D341Med (cell line): Measurements from ENCODE around the gene TCEA2.
A peak's percentile ranks its signal among the peaks of the same experiment; 100 is the strongest.
"Not testable (repeated sequence)": the region's sequence is repeated elsewhere in the genome, so short reads cannot be mapped to it uniquely, and the experiment has no call there.

Source experiments
- DNase-seq: peaks from one replicate; pipeline ENCODE4 v3.0.0; 2012; ENCODE audit warnings: low spot score

Gene TCEA2

DNA sequence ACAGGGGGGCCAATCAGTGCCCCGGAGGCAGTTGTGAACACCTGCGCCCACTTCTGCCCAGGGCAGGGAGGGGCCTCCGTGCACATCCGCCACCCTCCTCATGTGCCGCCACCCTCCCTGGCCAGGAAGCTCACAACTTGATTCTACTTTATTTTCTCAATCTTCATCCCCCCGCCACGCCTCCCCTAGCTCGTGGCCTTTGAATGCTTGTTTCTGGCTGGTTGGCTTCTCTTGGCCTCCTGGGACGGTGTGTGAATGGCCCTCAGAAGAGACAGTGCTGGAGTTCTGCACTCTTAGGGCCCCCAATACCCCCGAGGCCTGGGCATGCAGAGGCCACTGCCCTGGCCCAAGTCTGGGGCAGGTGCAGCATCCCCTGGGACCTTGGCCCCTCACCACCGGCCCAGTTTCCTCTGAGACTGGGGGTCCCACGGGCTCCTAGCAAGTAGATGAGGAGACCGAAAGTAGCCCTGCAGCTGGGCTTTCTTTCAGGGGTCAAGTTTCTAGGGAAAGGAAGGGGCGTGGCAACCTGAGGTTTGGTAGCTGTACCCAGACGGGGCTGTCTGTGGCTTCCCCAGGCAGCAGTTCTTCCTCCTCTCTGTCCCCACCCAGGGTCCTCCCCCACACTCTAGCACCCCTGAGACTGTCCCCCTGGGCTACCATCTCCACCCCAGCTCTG lies 15.0 kb downstream of the TCEA2 start:
- DNase-seq = no peak

DNA sequence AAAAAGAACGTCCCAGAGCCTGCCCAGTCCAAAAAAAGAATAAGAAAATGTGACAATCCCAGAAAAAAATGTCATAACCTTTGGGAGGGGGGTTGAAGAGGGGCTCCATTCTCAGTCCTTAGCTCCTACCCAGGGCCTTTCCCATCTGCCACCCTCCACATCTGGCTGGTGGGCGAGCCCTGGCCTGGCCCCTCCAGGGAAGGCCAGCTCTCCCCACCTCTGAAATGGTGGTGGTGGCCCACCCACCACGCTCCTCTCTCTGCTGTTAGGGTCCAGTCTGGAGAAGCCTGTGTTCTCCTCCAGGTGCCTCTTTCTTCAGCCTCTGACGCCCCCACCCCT lies 15.9 kb downstream of the TCEA2 start:
- no peak for DNase-seq

DNA sequence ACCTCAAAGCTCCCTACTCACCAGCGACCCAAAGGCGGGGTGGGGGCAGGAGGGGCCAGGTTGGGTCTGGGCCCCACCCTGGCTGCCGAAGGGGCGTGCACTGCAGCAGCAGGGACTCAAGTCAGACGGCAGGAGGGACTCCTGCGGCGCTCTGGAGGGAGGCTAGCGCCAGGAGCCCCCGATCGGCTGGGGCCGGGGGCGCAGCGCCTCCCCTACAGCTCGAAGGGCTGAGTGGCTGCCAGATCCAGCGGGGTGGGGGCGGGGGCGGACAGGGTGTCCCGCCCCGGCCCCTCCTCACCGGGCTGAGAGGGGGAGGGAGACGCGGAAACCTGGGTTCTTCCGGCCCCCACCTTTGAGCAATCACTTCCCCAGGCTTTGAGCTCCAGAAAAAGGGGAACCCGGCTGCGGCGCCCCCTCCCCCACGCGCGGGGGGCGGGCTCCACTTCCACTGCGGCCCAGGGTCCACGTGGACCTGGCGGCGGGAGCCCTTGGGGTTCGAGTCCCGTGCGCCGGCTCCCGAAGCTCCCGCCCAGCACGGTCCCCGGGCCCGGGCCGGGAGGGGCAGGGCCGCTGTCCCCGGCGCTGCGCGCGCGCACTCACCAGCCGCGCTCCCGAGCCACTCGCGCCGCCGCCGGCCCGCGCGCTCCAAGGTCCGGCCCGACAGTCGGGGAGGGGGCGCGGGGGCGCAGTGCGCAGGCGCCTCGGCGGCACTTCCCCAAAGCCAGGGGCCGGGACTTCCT lies 16.4 kb downstream of the TCEA2 start, which contains the start of gene RGS19:
Gene RGS19, minus strand, starts transcription at position 246 of the 740 bp plus-strand sequence. CDS start 2,632 bp downstream, outside the sequence.
- peak; percentile 91 for DNase-seq

DNA sequence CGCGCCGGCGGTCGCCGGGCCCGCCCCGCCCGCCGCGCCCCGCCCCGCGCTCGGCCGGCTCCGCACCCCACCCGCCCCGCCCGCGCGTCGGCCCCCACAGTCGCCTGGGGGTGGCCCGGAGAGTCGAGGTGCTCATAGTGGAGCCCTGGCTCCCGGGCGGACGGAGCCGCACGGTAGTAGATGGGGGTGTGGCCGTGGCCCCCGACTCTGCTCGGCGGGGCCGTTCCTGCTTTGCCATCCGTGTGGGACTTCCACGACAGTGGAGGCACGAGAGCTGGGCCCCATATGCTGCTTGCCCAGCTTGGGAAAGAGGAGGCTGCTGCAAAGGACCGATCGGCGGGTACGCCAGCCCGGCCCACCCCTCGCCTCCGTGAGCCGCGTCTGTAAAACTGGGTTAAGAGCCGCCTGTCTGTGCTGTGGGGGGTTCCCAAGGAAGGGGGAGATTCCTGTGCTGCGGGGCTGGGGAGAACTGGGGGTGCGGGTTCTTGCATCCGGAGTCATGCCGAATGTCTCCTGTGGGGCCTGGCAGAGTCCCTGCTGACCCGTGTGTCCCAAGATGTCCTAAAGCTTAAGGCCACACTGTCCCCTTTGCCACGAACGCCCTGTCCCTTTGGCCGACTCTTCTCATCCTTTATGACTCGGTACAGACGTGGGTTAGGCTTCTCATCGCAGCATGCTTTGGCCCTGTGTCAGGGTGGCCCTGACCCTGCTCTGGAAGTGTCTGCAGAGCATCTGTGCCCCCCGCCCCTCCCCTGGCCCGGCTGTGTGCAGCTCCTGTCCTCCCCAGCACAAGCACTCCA lies 17.2 kb downstream of the TCEA2 start, which contains the start of gene OPRL1:
Gene OPRL1, plus strand, starts transcription at position 70 of the 800 bp plus-strand sequence. CDS start 12,639 bp downstream, outside the sequence.
- DNase-seq = no peak

DNA sequence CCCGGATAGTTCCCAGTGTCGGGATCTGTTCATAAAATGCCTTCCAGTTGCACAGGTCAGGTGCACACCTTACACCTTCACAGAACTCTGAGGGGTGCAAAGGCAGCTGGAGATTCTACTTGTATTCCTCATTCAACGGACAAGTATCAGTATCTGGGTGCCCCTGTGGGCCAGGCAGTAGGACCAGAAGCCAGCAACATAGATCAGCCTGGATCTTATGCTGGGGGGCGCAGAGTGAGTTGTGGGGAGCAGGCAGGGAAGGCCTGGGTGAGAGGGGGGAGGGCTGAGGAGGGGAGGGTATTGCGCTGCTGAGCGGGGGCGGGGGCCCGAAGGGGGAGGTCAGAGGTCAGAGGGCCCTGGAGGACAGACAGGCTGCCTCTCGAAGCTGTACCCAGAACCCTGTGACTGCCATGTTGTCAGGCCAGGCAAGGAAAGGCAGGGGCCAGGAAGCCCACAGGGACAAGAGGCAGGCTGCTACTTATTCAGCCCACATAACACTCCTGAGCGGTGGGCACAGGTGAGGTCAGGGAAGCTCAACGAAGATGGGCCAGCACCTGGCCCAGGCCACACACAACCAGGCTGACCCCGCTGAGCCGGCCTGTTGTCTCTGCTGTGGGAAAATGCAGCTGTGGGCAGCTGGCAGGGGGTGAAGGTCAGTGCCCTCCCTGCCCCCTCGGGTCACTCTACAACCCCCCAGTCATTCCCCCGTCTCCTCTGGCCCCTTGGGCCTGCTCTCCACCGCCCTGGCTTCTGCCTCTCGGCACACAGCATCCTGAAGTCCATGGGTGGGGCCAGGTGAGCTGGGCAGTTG lies 18.0 kb downstream of the TCEA2 start:
- no peak for DNase-seq

DNA sequence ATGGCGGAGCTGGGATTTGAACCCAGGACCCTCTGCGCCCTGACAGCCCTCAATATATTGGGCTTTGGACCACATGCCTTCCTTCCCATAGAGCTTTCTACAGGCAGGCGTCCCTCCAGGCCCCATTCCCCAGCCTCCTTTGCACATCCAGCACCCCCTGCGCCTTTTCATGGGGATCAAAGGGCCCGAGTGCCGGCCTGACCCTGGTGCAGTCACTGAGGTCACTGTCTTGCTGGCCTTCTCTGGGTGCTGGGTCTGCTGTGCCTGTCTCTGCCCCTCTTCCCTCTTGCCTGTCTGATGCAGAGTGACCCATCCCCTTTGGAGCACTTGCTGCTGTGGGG lies 18.6 kb downstream of the TCEA2 start:
- no peak for DNase-seq

DNA sequence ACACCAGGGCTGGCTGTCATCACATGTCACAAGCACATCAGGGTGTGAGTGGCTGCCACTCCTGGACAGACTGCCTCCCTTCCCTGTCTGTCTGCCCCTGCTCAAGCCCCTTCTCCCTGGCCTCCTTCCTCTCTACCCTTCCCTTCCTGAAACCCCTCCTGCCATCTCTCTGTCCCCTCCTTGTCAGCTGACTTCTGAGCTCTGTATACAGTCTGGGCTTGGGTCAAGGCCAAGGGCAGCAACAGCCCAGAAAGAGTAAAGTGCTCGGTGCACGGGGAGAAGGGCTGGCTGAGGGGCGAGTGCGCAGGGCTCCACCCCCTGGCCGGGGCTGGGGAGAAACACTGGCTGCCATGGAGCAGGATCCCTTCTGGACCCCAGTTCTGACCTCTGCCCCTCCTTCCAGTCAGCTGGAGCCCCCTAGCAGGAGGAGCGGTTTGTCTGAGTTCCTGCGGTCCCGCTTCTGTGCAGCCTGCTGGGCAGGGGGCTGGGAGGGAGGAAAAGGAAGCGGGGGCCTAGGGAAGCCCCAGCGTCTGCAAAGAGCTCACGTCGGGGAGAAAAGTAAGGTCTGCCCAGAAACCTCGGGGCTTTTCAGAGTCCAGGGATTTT lies 19.2 kb downstream of the TCEA2 start:
- no peak for DNase-seq

DNA sequence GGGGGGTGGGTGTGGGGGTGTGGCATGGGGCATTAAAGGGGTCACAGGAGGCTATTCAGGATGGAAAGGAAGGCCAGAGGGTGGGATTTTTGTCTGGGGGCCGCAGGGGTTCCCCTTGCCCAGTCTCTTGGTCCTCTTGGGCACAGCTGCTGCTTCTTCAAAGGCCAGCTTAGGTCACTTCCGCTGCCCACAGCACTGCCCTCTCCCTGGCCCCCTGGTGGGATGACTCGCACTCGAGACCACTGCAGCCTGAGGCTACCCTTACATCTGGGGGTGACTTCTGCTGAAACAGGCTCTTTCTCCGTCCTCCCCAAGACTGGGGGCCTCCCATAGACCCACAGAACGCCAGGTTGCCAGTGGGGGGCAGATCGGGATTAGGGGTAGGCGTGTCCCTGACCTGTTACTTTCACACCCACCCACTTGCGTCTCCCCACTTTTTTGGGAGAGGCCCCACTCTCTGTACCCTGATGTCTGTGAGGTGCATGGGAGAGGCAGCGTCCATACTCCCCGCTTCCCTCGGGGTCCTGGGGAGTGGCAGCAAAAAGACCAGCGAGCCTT lies 19.9 kb downstream of the TCEA2 start:
- DNase-seq = no peak

DNA sequence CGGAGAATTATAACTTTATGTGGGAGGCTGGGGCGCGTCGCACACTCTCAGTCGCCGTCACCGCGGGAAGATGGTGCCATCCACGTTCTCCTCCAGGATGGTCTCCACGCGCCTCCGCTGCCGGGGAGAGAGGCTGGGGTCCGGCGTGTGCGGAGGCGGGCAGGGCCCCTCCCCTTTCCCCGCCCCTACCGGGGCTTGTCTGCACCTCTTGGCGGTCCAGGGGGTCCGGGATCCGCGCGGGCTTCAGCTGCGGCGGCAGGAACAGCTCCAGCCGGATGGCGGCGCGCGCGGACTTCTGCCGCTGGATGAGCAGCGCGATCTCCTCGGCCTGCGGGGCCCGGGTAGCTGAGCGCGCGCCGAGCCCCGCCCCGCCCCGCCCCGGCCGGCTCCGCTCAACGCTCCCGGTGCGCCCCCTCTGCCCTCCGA lies 20.4 kb downstream of the TCEA2 start:
- DNase-seq = peak; percentile 95

DNA sequence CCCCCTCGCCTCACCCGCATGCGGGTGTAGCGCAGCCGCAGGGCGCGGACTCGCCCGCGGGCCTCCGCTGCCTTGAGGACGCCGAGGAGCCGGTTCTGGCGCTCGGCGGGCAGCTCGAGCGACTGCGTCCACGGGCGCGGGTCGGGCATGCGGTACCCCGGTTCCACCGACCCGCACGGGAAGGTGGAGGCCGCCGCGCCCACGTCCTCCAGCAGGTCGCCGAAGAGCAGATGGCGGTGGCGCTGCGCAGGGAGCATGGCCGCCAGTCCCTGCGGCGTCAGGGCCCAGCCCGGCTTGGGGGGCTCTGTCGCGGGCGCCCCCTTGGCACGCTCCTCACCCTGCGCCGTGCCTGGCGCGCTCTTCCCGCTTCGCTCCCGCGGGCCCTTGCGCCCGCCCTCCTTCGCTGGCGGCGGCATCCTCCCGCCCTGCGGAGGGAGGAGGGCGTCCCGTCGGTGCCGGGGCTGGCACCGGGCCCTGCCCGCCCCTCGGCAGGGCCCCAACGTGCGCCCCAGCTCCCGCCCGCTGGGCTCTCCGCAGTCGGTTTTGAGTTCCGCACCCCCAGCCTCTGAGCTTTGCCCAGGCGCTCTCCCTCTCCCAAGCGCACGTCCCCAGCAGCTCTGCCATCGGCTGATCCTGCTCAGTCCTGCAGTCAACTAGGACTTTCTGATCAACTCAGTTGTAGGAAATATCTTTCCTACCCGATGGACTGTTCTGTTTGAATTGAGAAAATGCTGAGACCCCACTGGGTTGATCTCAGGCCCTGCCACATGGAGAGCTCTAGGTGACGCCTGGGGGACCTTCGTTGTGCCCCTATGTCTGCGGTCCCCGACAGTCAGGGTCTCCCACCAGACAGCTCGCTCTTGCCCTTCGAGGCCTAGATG lies 21.0 kb downstream of the TCEA2 start, which contains the start of gene LKAAEAR1:
Gene LKAAEAR1, minus strand, starts transcription at position 595 of the 881 bp plus-strand sequence. Its CDS starts 179 bp downstream, at position 416.
- DNase-seq = peak; percentile 76

DNA sequence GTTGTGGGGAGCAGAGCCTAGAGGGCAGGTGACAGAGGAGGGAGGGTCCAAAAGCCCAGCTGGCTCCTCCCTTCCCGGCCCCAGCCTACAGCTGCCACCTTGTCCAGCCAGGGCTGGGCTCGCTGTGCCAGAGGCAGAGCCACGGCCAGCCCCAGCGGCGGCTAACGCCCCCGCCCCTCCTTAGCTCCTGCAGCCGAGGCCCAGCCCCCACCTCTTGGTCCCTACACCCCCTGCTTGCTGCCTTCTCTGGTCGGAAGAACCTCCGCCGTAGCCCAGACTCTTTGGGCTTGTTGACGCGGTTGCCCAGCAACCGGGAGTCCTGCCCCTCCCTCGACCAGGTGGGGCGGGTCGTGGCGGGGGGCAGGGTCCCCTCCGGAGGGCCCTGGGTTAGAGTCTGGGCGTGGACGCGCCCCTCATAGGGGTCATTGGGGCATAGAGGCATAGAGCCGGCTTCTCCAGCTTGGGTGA lies 21.7 kb downstream of the TCEA2 start:
- no peak for DNase-seq

DNA sequence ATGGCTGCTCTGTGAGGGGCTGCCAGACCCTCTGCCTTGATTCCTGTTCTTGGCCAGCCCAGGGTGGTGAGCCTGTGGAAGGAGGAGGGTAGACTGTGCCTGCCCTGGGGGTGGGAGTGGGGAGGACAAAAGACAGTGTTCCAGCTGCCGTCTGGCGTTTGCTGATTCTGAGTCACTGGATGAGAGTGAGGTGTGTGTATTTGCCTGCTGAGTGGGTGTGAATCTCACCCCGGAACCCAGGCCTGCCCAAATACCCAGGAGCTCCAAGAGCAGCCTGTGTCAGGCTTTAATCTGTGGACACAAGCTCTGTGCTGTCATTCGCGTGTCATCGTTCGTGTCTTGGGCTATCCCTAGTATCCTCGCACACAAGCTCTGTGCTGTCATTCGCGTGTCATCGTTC lies 23.8 kb downstream of the TCEA2 start:
- DNase-seq = no peak

DNA sequence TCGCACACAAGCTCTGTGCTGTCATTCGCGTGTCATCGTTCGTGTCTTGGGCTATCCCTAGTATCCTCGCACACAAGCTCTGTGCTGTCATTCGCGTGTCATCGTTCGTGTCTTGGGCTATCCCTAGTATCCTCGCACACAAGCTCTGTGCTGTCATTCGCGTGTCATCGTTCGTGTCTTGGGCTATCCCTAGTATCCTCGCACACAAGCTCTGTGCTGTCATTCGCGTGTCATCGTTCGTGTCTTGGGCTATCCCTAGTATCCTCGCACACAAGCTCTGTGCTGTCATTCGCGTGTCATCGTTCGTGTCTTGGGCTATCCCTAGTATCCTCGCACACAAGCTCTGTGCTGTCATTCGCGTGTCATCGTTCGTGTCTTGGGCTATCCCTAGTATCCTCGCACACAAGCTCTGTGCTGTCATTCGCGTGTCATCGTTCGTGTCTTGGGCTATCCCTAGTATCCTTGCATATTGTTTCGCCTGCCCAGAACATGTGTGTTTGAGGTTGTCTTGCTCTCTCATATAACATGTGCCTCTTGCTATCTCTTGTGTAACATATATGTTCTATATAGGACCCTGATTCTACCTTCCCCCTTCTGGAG lies 24.3 kb downstream of the TCEA2 start:
- DNase-seq = not testable (repeated sequence)

DNA sequence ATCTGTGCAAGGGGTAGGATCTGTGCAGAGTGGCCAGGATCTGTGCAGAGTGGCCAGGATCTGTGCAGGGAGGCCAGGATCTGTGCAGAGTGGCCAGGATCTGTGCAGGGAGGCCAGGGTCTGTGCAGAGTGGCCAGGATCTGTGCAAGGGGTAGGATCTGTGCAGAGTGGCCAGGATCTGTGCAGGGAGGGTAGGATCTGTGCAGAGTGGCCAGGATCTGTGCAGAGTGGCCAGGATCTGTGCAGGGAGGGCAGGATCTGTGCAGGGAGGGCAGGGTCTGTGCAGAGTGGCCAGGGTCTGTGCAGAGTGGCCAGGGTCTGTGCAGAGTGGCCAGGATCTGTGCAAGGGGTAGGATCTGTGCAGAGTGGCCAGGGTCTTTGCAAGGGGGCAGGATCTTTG lies 25.6 kb downstream of the TCEA2 start:
- DNase-seq = not testable (repeated sequence)

DNA sequence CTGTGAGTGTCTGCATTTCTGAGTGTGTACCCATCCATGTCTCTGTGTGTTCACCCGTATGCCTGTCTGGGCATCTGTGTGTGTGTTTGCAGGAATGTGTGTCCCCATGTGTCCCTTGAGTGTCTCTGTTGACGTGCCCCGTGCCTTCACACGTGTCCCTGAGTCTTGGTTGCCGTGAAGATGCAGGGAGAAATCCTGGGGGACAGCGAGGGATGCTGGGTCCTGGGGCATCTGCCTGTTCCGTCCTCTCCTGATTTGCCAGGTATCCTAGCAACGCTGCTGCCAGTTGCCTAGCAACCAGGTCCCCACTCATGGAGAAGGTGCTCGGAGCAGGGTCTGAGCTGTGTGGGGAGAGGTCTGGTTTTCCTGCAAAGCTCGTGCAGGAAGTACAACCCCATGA lies 27.2 kb downstream of the TCEA2 start:
- peak; percentile 66 for DNase-seq

DNA sequence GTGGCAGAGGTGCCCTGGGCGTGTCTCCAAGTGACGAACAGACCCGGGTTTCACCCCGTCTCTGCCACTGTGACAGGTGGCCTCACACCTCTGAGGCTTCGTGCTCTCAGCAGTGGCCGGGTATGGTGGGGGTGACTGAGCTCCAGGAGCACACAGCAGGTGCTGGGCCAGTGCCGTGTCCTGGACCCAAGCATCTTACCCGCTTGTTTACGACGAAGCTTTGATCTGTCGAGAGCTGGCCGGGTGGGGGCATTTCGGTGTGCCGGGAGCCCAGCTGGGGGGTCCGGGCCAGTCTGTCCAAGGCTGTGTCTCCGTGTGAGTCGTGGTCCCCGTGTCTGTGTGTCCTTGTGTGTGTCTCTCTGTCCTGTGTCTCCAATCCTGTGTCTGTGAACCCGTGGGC lies 28.3 kb downstream of the TCEA2 start:
- no peak for DNase-seq

DNA sequence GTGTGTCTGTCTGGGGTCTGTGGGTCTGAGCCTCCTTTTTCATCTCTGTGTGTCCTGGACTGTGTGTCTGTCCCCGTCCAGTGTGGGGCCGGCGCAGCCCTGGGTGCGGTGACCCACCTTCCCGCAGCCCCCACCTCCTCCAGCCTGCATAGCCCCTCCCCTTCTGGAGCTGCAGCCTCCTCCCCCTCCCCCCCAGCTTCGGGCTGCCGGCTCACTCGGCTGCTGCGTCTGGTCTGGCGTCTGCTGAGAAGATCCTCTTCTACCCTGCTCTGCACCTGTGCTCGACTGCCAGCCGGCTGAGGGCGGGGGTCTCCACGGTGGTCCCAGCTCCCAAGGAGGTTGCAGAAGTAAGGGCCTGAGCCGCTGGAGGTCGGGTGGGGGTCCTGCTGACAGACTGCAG lies 28.8 kb downstream of the TCEA2 start:
- DNase-seq = peak; percentile 69

DNA sequence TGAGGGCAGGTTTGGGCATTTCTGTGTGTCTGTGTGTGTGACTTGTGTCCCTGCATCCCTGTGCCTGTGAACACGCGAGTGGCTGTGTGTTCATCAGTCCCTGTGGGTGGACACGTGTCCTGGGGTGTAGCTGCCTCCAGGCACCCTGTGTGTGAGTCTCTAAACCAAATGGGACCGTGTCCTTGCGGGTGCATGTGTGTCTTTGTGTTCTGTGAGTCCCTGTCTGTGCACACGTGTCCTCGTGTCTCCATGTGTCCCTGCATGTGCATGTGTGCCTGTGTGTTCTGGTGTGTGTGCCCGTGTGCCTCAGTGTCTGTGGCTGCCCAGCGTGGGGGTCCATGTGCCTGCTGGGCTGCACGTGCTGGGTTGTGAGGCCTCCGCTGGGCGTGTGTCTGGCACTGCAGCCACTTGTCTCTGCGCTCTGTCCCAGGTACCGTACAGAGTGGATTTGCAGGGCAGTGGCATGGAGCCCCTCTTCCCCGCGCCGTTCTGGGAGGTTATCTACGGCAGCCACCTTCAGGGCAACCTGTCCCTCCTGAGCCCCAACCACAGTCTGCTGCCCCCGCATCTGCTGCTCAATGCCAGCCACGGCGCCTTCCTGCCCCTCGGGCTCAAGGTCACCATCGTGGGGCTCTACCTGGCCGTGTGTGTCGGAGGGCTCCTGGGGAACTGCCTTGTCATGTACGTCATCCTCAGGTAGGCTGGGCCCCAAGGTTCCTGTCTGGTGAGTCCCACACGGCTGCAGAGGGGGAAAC lies 29.4 kb downstream of the TCEA2 start:
- DNase-seq = peak; percentile 54

DNA sequence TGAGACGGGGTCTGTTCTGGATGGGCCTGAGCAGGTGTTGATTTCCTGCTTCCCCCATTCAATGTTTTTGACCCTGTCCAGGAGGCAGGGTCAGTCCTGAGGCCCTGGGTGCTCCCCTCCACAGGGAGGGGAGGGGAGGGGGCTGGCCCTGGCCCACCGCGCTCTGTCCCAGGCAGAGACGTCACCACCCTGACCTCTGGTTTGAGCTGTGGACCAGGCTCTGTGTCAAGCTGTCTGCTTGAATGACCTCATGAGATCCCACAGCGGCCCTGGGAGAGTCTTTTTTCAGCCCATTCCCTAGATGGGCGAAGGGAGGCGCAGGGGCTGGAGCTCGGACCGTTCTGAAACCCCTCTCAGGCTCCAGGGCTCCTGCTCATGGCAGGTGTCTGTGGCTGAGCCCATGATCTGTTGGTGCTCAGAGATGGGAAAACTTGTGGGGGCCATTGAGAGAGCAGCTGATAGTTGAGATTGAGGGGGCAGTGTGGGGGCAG lies 30.1 kb downstream of the TCEA2 start:
- no peak for DNase-seq
